Pancreas (tissue), 10 donors: ENCODE results near the gene CLSTN1. TPM values are rescaled to one million over a fixed set of nuclear protein-coding genes. Genes with fewer than 3 reads are reported as not detected.

Experiments used
- ATAC-seq, 4 donors: fragments of 200-7000 bp; cut with Tn5 transposase; one replicate each; pipeline versions ENCODE4 v1.8.0 to v1.9.1; 2020; ENCODE audit warnings: mild to moderate bottlenecking in 4 of 4, moderate library complexity in 4 of 4
- DNase-seq, 6 donors: peaks; one replicate each; pipeline ENCODE4 v3.0.0-alpha.2; 2020
- FAIRE-seq: peaks from 2 replicates; lab custom pipeline; 2012; peaks lifted over from hg19 to GRCh38; lab: Jason Lieb, UNC
- H3K27ac ChIP-seq, 4 donors: fragments of 200-600 bp; sonication (generic); 1 replicate in 3 of 4; 2 replicates in 1 of 4; pipeline versions ENCODE4 v1.5.0 to v1.8.0; 2020
- H3K27me3 ChIP-seq, 4 donors: fragments of 200-600 bp; one replicate each; pipeline ENCODE4 v1.8.0; 2021
- H3K36me3 ChIP-seq, 3 donors: fragments of 200-600 bp; sonication (generic) in 1 of 3; one replicate each; pipeline versions ENCODE4 v1.5.0 to v1.8.0; 2020 to 2021
- H3K4me1 ChIP-seq, 3 donors: fragments of 200-600 bp; one replicate each; pipeline ENCODE4 v1.8.0; 2021
- H3K4me3 ChIP-seq, 4 donors: fragments of 200-600 bp; sonication (generic) in 2 of 4; one replicate each; pipeline versions ENCODE4 v1.5.0 to v1.8.0; 2020 to 2021
- H3K9me3 ChIP-seq, 4 donors: fragments of 200-600 bp; one replicate each; pipeline ENCODE4 v1.8.0; 2021
- WGBS, 2 donors: extraction: QIAGEN DNeasy Blood & Tissue Kit; methylation state at CpG; one replicate each; pipeline ENCODE4 v1.1.7; 2013; 5-methylcytosine and 5-hydroxymethylcytosine counted together
- intact Hi-C, 3 donors: fragments of 100-400 bp; cut with DNase I; formaldehyde crosslinking; loops; one replicate each; pipeline versions ENCODE4 v1.11.1 to v1.14.2; 2022
- polyA plus RNA-seq, 2 donors: library from polyadenylated mRNA; stranded (reverse); fragments of 200-250 nt; gene quantifications; one replicate each; pipeline ENCODE4 v1.2.3, GENCODE V29; 2013
- total RNA-seq, 6 donors: library from RNA; stranded (reverse); fragmentation: NEBNext Ultra II Directional in 4 of 6; extraction: Animal tissue kit (Norgen Biotek cat#: 25700) in 4 of 6; gene quantifications; one replicate each; pipeline versions ENCODE4 v1.2.1 to v1.2.4, GENCODE V29; 2021 to 2023
- TF ChIP-seq, protein P1 (sequence below), 4 donors: fragments of 200-600 bp; sonication (generic) in 3 of 4; IDR thresholded peaks; one replicate each; pipeline versions ENCODE4 v1.5.0 to v1.8.0; 2021; ENCODE audit warnings: antibody characterized with exemption in 4 of 4
- donor health status: healthy with polysubstance abuse.
- donor health status: DM: no; HTN: no; CAD: no; lungs with moderate emphysema.
- donor health status: DM: no; HTN: no; CAD: no.
- donor health status: control.
- donor health status: control.
- donor health status: Bipolar disorder and iron deficiency.
- donor health status: DM: yes; HTN: yes; CAD: no.
- donor health status: DM: no; HTN: no; CAD: no.
- donor health status: DM: no; HTN: no; CAD: no.
- donor health status: DM: yes; HTN: yes; CAD: no.

CLSTN1 gene
- total and polyA plus RNA-seq, 8 donors: 44.2 to 73.5 (median 61.8) TPM

- Histone ChIP-seq H3K27ac (no peak overlapping the region), H3K36me3 (no peaks in the 10 kb centered on the region), H3K27me3 (no peaks in the 10 kb centered on the region), H3K9me3 (no peaks in the 10 kb centered on the region), H3K4me3 (no peak overlapping the region), H3K4me1 (peaks cover 11 to 15% (median 13%) of the 10 kb centered on the region in 3 donors)
- intact Hi-C loops: no loop called here
- no peak for ATAC-seq
- no peak for FAIRE-seq
- DNase-seq: peak in 1 of 6 donors; percentile 54
- WGBS, 2 donors: 86 to 89% methylated on average over 24 of the region's 24 CpGs
- TF ChIP-seq, protein P1, sequence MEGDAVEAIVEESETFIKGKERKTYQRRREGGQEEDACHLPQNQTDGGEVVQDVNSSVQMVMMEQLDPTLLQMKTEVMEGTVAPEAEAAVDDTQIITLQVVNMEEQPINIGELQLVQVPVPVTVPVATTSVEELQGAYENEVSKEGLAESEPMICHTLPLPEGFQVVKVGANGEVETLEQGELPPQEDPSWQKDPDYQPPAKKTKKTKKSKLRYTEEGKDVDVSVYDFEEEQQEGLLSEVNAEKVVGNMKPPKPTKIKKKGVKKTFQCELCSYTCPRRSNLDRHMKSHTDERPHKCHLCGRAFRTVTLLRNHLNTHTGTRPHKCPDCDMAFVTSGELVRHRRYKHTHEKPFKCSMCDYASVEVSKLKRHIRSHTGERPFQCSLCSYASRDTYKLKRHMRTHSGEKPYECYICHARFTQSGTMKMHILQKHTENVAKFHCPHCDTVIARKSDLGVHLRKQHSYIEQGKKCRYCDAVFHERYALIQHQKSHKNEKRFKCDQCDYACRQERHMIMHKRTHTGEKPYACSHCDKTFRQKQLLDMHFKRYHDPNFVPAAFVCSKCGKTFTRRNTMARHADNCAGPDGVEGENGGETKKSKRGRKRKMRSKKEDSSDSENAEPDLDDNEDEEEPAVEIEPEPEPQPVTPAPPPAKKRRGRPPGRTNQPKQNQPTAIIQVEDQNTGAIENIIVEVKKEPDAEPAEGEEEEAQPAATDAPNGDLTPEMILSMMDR (IDR thresholded peaks at IDR 0.05): no peak
Measured at GRCh38 chr1:9827558-9828185, 3.9 kb upstream of the CLSTN1 start.

DNA sequence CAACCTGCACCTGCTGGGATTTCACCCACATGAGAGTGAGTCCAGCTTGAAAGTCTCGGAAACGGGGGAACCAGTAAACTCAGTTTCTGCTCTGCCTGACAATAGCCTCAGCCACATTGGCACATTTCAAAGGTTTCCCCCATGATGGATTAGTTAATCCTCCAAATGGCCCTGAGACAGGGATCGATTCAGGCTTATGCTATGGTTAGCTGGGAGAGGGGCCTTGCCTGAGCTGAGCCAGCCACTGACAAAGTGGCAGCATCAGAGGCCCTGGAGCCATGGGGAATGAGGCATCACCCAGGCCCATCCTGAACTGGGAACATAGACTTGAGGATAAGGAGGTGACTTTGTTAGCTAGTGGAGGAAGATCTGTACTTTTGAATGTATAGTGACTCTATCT, 2.9 kb upstream of the CLSTN1 start:
- intact Hi-C loops: no loop called here
- peak overlapping the region; percentile 70 to 93 (median 87) for H3K27ac ChIP-seq

GRCh38 chr1:9826087-9826486, 2.3 kb upstream of the CLSTN1 start:
- intact Hi-C loops: no loop called here
- no peak for ATAC-seq
- FAIRE-seq: no peak
- Histone ChIP-seq H3K9me3 (no peaks in the 10 kb centered on the region), H3K27me3 (no peaks in the 10 kb centered on the region), H3K27ac (peak overlapping the region; percentile 70 to 93 (median 87)), H3K36me3 (no peaks in the 10 kb centered on the region), H3K4me1 (peaks cover 15 to 24% (median 22%) of the 10 kb centered on the region in 3 donors), H3K4me3 (no peak overlapping the region)
- DNase-seq: no peak
- whole genome bisulfite sequencing, 2 donors: 58 to 64% methylated on average over 3 of the region's 3 CpGs
- TF ChIP-seq, protein P1 (IDR thresholded peaks at IDR 0.05): no peak

More for the DNA sequence above, 2.9 kb upstream of the CLSTN1 start:
- H3K27me3 ChIP-seq: no peaks in the 10 kb centered on the region
- TF ChIP-seq, protein P1 (IDR thresholded peaks at IDR 0.05): no peak
- 72 to 75% methylated on average over 3 of the region's 3 CpGs for WGBS, 2 donors
- ATAC-seq: no peak
- no peaks in the 10 kb centered on the region for H3K9me3 ChIP-seq
- no peak for FAIRE-seq
- no peak for DNase-seq
- no peak overlapping the region for H3K4me3 ChIP-seq
- H3K36me3 ChIP-seq: no peaks in the 10 kb centered on the region
- peaks cover 15 to 21% (median 18%) of the 10 kb centered on the region in 3 donors for H3K4me1 ChIP-seq

DNA sequence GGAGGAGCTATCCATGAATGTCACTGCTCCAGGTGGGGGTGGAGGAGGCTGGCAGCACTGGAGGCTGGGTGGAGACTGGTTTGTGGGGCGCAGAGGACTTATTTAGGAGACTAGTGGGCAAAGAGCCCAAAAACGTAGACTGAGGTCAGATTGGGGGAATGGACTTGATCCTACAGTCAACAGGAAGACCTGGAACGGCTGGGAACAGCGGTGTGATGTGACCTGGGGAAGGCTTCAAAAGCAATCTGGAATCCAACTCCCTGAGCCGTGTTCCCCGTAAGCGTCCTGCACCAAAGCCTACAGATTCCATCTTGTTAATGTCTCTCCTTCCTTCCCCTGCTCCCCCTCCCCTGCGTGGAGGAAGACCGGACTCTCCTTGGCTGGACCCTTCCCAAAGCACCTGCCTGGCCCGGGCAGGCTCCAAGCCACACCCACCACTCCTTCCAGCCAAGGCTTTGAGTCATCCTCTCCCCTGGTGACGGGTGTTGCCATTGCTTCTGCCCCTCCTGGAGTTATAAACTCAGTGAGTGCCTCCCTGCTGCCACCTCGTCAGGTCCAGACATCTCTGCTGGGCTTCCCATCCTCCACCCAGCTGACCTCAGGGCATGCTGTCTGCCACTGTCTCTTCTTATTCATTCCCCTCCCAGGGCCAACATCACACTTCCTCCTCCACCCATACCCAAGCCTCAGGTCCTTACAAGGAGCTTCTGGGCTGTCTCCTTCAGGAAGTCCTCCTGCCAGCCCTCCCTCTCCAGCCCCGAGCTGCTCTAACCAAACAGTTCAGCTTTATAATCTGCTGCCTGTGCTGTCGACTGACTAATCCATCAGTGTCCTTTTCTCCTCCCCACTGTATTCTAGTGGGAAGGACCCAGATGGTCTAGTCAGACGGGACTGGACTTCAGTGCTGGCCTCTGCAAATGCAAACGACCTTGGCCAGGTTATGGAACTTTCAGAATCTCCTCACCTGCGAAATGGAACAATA, 1.6 kb upstream of the CLSTN1 start:
- WGBS, 2 donors: 4 to 5% methylated on average over 17 of the region's 17 CpGs
- peak; percentile 80 to 93 (median 92) for DNase-seq
- no peak for FAIRE-seq
- ATAC-seq: peak; percentile 83 to 90 (median 84)
- peak overlapping the region in 1 of 4 donors; percentile 13 for H3K4me3 ChIP-seq
- no peaks in the 10 kb centered on the region for H3K27me3 ChIP-seq
- peak overlapping the region; percentile 70 to 93 (median 87) for H3K27ac ChIP-seq
- TF ChIP-seq, protein P1 (IDR thresholded peaks at IDR 0.05): no peak
- H3K9me3 ChIP-seq: no peaks in the 10 kb centered on the region
- H3K36me3 ChIP-seq: no peaks in the 10 kb centered on the region
- peaks cover 15 to 24% (median 22%) of the 10 kb centered on the region in 3 donors for H3K4me1 ChIP-seq
- intact Hi-C loops: no loop called here
